HepG2 (cell line): ENCODE measurements around the gene PIK3CA. TPM values are rescaled to one million over a fixed set of nuclear protein-coding genes. Genes with fewer than 3 reads are reported as not detected.

ENCODE experiments used
- ATAC-seq: fragments of 200-7000 bp; cut with Tn5 transposase; 3 replicates; pipeline ENCODE4 v1.9.1; 2020; ENCODE audit warnings: mild to moderate bottlenecking, moderate library complexity
- BruUV-seq: library from RNA; stranded (reverse); fragments of 400-500 nt; replicated peaks from 2 replicates; lab custom pipeline; 2021; lab: Mats Ljungman, UMichigan
- CTCF ChIA-PET: fragments of 300-600 bp; formaldehyde crosslinking; extraction: SDS; loops from one replicate; lab custom pipeline; 2021; ENCODE audit warnings: low total read pairs, inconsistent platforms, low intra/inter-chr PET ratio; lab: Yijun Ruan, JAX
- POLR2A ChIA-PET: fragments of 350-600 bp; sonication (Branson Sonifier 250); formaldehyde crosslinking; loops from one replicate; lab custom pipeline; 2020; ENCODE audit warnings: antibody characterized with exemption, inconsistent platforms; lab: Yijun Ruan, JAX
- DNase-seq: peaks from one replicate; pipeline ENCODE4 v3.0.0-alpha.2; 2015; ENCODE audit warnings: low spot score
- FAIRE-seq: peaks from 3 replicates; lab custom pipeline; 2011; peaks lifted over from hg19 to GRCh38; lab: Jason Lieb, UNC
- H2AFZ ChIP-seq: one replicate; pipeline ENCODE4 v1.6.1; 2011; ENCODE audit warnings: low read length, inconsistent platforms
- H3K27ac ChIP-seq: fragments of 300-600 bp; 3 replicates; pipeline ENCODE4 v1.8.0; 2011; ENCODE audit warnings: mixed run types, mild to moderate bottlenecking, mixed read lengths, low read length, inconsistent platforms; ENCODE audit not compliant: insufficient read depth; ENCODE audit errors: extremely low read length
- H3K27me3 ChIP-seq, 2 experiments: fragments of 200-600 bp in 1 of 2; 2 replicates in 1 of 2; 3 replicates in 1 of 2; pipeline versions ENCODE4 v1.6.0 to v1.8.0; 2011; ENCODE audit warnings: low read length in 2 of 2, mild to moderate bottlenecking in 2 of 2, moderate library complexity in 2 of 2, inconsistent platforms in 1 of 2; ENCODE audit not compliant: insufficient read depth in 2 of 2, control insufficient read depth in 1 of 2
- H3K36me3 ChIP-seq, 2 experiments: fragments of 200-600 bp in 1 of 2; replicated peaks in 1 of 2; 2 replicates in 1 of 2; 3 replicates in 1 of 2; pipeline versions ENCODE4 v1.5.1 to v1.8.0; 2011; ENCODE audit warnings: low read length in 2 of 2, inconsistent platforms in 1 of 2; ENCODE audit not compliant: insufficient read depth in 2 of 2, control insufficient read depth in 1 of 2
- H3K4me1 ChIP-seq: 2 replicates; pipeline ENCODE4 v1.5.1; 2012; ENCODE audit warnings: low read length, inconsistent platforms; ENCODE audit not compliant: insufficient read depth
- H3K4me2 ChIP-seq: 2 replicates; pipeline ENCODE4 v1.6.0; 2011; ENCODE audit warnings: low read depth, low read length, inconsistent platforms
- H3K4me3 ChIP-seq, 3 experiments: fragments of 200-600 bp in 1 of 3; sonication (generic), shearing (Covaris generic) in 1 of 3; replicated peaks in 1 of 3; 2 replicates each; pipeline ENCODE4 v1.5.1; 2011 to 2016; ENCODE audit warnings: low read length in 3 of 3, inconsistent platforms in 2 of 3, low read depth in 2 of 3, mild to moderate bottlenecking in 2 of 3, control low read depth in 1 of 3, mixed read lengths in 1 of 3; ENCODE audit not compliant: insufficient read depth in 1 of 3
- H3K79me2 ChIP-seq: one replicate; pipeline ENCODE4 v1.6.1; 2011; ENCODE audit warnings: low read length, inconsistent platforms; ENCODE audit not compliant: insufficient read depth
- H3K9ac ChIP-seq: 2 replicates; pipeline ENCODE4 v1.6.0; 2011; ENCODE audit warnings: mild to moderate bottlenecking, low read depth, low read length, inconsistent platforms; ENCODE audit not compliant: insufficient read depth
- H3K9me3 ChIP-seq: 2 replicates; pipeline ENCODE4 v1.5.1; 2012; ENCODE audit warnings: mild to moderate bottlenecking, low read length
- H4K20me1 ChIP-seq: 2 replicates; pipeline ENCODE4 v1.6.0; 2011; ENCODE audit warnings: inconsistent platforms, mild to moderate bottlenecking, low read length, moderate library complexity; ENCODE audit not compliant: insufficient read depth
- ARNTL ChIP-seq: sonication (generic); formaldehyde crosslinking; IDR thresholded peaks from 2 replicates; pipeline ENCODE4 v1.4.0; 2020; ENCODE audit warnings: mild to moderate bottlenecking, missing genetic modification reagents
- CC2D1A ChIP-seq: sonication (generic); formaldehyde crosslinking; IDR thresholded peaks from 2 replicates; pipeline ENCODE4 v1.8.1; 2023; ENCODE audit warnings: mild to moderate bottlenecking, missing genetic modification reagents
- CEBPB ChIP-seq: IDR thresholded peaks from 2 replicates; pipeline ENCODE4 v1.6.1; 2011; ENCODE audit warnings: low read depth, low read length, improper control_type of control experiment, borderline replicate concordance
- ISX ChIP-seq: sonication (generic); formaldehyde crosslinking; conservative IDR thresholded peaks from 2 replicates; pipeline ENCODE4 v1.5.0; 2020; ENCODE audit warnings: missing genetic modification reagents
- JARID2 ChIP-seq: sonication (generic); formaldehyde crosslinking; IDR thresholded peaks from 2 replicates; pipeline ENCODE4 v1.8.1; 2023; ENCODE audit warnings: missing genetic modification reagents, inconsistent platforms; ENCODE audit not compliant: insufficient replicate concordance
- KAT8 ChIP-seq: IDR thresholded peaks from 2 replicates; pipeline ENCODE4 v1.6.1; 2016; ENCODE audit warnings: missing genetic modification reagents, missing compliant biosample characterization
- MATR3 ChIP-seq: sonication (generic); formaldehyde crosslinking; IDR thresholded peaks from 2 replicates; pipeline ENCODE4 v1.4.0; 2020; ENCODE audit warnings: missing genetic modification reagents
- NAIF1 ChIP-seq: sonication (generic); formaldehyde crosslinking; IDR thresholded peaks from 2 replicates; pipeline ENCODE4 v1.5.0; 2020; ENCODE audit warnings: mild to moderate bottlenecking, missing genetic modification reagents, borderline replicate concordance
- NCOR1 ChIP-seq: fragments of 200-600 bp; sonication (generic); IDR thresholded peaks from 2 replicates; pipeline ENCODE4 v1.7.0; 2017; ENCODE audit warnings: antibody characterized with exemption, low read length, borderline replicate concordance
- PITX1 ChIP-seq: sonication (generic); formaldehyde crosslinking; IDR thresholded peaks from 2 replicates; pipeline ENCODE4 v1.5.1; 2020; ENCODE audit warnings: mild to moderate bottlenecking, missing genetic modification reagents
- RXRA ChIP-seq: sonication (generic); formaldehyde crosslinking; IDR thresholded peaks from 2 replicates; pipeline ENCODE4 v1.5.1; 2020; ENCODE audit warnings: missing genetic modification reagents
- TGIF2 ChIP-seq: IDR thresholded peaks from 2 replicates; pipeline ENCODE4 v1.6.1; 2016; ENCODE audit warnings: control low read depth, missing compliant biosample characterization
- WGBS: methylation state at CpG from one replicate; pipeline ENCODE4 v1.1.6; 2017; ENCODE audit warnings: low lambda C conversion rate; 5-methylcytosine and 5-hydroxymethylcytosine counted together
- in situ Hi-C: cut with HindIII; loops from 2 replicates; pipeline ENCODE4 v1.10.0; 2017; ENCODE audit warnings: low pct_unique_long_range_greater_than_20kb; ENCODE audit not compliant: extremely low pct_ligation_motif_present
- intact Hi-C: fragments of 100-400 bp; cut with micrococcal nuclease; formaldehyde crosslinking; loops from one replicate; pipeline ENCODE4 v1.10.0; 2022; ENCODE audit not compliant: unreplicated experiment
- polyA plus RNA-seq, 8 experiments: library from polyadenylated mRNA; depleted of rRNA in 3 of 8; stranded (reverse) in 7 of 8; unstranded in 1 of 8; fragments of >200 nt; fragmentation: Illumina TruSeq in 4 of 8; extraction: Trizol in 4 of 8; gene quantifications; 2 replicates each; pipeline versions ENCODE4 v1.2.1 to v1.2.3, GENCODE V29; 2011 to 2016; ENCODE audit warnings: low read depth in 4 of 8, missing spikeins in 1 of 8, mixed read lengths in 1 of 8; ENCODE audit not compliant: insufficient read depth in 1 of 8
- total RNA-seq, 5 experiments: library from RNA; depleted of rRNA; stranded (reverse); fragments of >200 nt; fragmentation: Illumina TruSeq; extraction: Trizol; gene quantifications; 2 replicates each; pipeline ENCODE4 v1.2.3, GENCODE V29; 2016; ENCODE audit warnings: low read depth in 1 of 5

The PIK3CA gene
- total and polyA plus RNA-seq, 2 of the 13 experiments (the other 11 are each of a cell fraction or from before 2014, with no cell fraction given), result 5.7 to 11.4 TPM

DNA sequence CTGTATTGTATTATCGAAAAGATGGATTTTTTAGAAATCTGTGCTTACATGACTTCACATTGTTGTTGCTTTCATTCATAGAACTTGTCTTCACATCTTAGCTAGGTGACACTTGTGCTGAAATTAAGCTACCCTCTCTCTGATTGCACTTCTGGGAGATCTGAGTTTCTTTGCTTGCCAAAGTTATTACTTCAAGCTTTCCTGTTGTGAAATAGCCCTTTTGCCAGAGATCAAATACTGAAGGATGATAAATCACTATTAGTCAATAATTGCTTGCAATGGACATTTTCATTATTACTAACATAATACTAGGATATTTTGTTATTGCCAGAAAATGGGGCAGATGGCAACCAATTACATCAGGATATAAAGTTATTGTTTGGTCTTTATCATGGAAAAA is 34.7 kb downstream of the PIK3CA start:
- POLR2A ChIA-PET, result interaction anchor here (0.6 kb wide), 1 partner anchor 35 kb away, joined by 4 read pairs; no protein-coding TSS in a partner anchor
- TF ChIP-seq CEBPB (0 out of 2 replicates have a peak, but pooled peaks have one; percentile 14), NAIF1 (CRISPR knock-in tag) (no peak)
- 0 out of 2 replicates have a peak, but pooled peaks cover 8% of the 10 kb centered on the region for H4K20me1 ChIP-seq
- FAIRE-seq (no peak), ATAC-seq (no peak), DNase-seq (no peak)
- H3K4me3 ChIP-seq, result no peak overlapping the region
- no peak overlapping the region for H3K27ac ChIP-seq
- H3K27me3 ChIP-seq, result no peaks in the 10 kb centered on the region
- BruUV-seq, result no TSS peak
- H3K79me2 ChIP-seq, result peaks cover 19% of the 10 kb centered on the region
- 95% methylated on average over 1 of the region's 1 CpG for WGBS
- no peak overlapping the region for H3K9ac ChIP-seq
- intact Hi-C loops (no loop called here), in situ Hi-C loops (no loop called here)
- H3K9me3 ChIP-seq, result no peaks in the 10 kb centered on the region
- no peaks in the 10 kb centered on the region for H3K36me3 ChIP-seq
- H2AFZ ChIP-seq, result no peak overlapping the region
- H3K4me1 ChIP-seq, result no peaks in the 10 kb centered on the region
- H3K4me2 ChIP-seq, result no peak overlapping the region
- CTCF ChIA-PET, result no interaction called here

DNA sequence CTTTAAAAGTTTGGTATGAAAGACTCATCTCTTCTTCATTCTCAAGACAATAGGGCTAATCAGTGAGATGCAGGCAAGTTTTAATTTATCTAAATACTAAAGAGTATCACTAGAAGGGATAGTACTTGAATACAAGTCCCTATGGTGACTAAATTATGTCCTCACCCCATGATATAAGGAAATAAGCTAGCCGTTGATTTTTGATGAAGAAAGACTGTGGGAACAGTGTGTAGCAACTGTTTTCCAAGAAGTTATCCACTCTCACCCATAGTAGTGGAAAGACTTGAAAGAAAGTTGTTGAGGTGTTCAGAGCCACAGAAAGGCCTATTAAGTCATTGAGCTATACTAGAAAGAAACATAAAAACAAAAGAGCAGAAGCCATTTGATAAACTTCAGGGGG is 36.7 kb downstream of the PIK3CA start:
- in situ Hi-C loops (no loop called here), intact Hi-C loops (no loop called here)
- Histone ChIP-seq H3K27ac (no peak overlapping the region), H3K4me2 (no peak overlapping the region), H3K9me3 (no peaks in the 10 kb centered on the region), H3K36me3 (no peaks in the 10 kb centered on the region), H3K9ac (no peak overlapping the region), H3K4me3 (no peak overlapping the region), H4K20me1 (0 out of 2 replicates have a peak, but pooled peaks cover 8% of the 10 kb centered on the region), H3K27me3 (no peaks in the 10 kb centered on the region), H2AFZ (no peak overlapping the region), H3K4me1 (no peaks in the 10 kb centered on the region)
- ChIA-PET POLR2A (no interaction called here), CTCF (no interaction called here)
- no peak for DNase-seq
- no peak for FAIRE-seq
- no TSS peak for BruUV-seq
- 96% methylated on average over 1 of the region's 1 CpG for WGBS
- ATAC-seq, result no peak
- TF ChIP-seq JARID2 (CRISPR knock-in tag) (no peak), NCOR1 (no peak), ISX (CRISPR knock-in tag) (no peak), TGIF2 (no peak), CC2D1A (no peak), KAT8 (CRISPR knock-in tag) (no peak), MATR3 (CRISPR knock-in tag) (no peak), ARNTL (CRISPR knock-in tag) (no peak), RXRA (CRISPR knock-in tag) (no peak), PITX1 (no peak)
- TF ChIP-seq, all 625 proteins: peak for 0
- peaks cover 13% of the 10 kb centered on the region for H3K79me2 ChIP-seq
